Type B pancreatic cell (in vitro differentiated cells): ENCODE measurements around the gene TCL1A. TPM values are rescaled to one million over a fixed set of nuclear protein-coding genes. Genes with fewer than 3 reads are reported as not detected.

Experiments used
- DNase-seq: peaks from one replicate; pipeline ENCODE4 v3.0.0; 2021; ENCODE audit warnings: mixed read lengths; ENCODE audit not compliant: unreplicated experiment; ENCODE audit errors: extremely low spot score
- H3K27ac Mint-ChIP-seq: 2 replicates; pipeline ENCODE4 v1.8.0; 2021; ENCODE audit warnings: mild to moderate bottlenecking, mixed read lengths
- H3K27me3 Mint-ChIP-seq: 2 replicates; pipeline ENCODE4 v1.8.0; 2021; ENCODE audit warnings: mixed read lengths
- H3K36me3 Mint-ChIP-seq: 2 replicates; pipeline ENCODE4 v1.8.0; 2021; ENCODE audit warnings: mixed read lengths
- H3K4me1 Mint-ChIP-seq: one replicate; pipeline ENCODE4 v1.8.0; 2021; ENCODE audit warnings: mixed read lengths; ENCODE audit not compliant: unreplicated experiment
- H3K4me3 Mint-ChIP-seq: 2 replicates; pipeline ENCODE4 v1.8.0; 2021; ENCODE audit warnings: mild to moderate bottlenecking, mixed read lengths
- H3K9me3 Mint-ChIP-seq: 2 replicates; pipeline ENCODE4 v1.8.0; 2021; ENCODE audit warnings: mixed read lengths
- total RNA-seq: library from RNA; stranded (reverse); gene quantifications from 2 replicates; pipeline ENCODE4 v1.2.1, GENCODE V29; 2021; ENCODE audit warnings: low replicate concordance
- TF ChIP-seq, protein P1 (sequence below): fragments of 200-600 bp; sonication (generic); conservative IDR thresholded peaks from 2 replicates; pipeline ENCODE4 v1.5.0; 2021; ENCODE audit warnings: antibody characterized with exemption, mild to moderate bottlenecking

TCL1A gene
- total RNA-seq, 1 donor from 2014 or later: not detected

DNA sequence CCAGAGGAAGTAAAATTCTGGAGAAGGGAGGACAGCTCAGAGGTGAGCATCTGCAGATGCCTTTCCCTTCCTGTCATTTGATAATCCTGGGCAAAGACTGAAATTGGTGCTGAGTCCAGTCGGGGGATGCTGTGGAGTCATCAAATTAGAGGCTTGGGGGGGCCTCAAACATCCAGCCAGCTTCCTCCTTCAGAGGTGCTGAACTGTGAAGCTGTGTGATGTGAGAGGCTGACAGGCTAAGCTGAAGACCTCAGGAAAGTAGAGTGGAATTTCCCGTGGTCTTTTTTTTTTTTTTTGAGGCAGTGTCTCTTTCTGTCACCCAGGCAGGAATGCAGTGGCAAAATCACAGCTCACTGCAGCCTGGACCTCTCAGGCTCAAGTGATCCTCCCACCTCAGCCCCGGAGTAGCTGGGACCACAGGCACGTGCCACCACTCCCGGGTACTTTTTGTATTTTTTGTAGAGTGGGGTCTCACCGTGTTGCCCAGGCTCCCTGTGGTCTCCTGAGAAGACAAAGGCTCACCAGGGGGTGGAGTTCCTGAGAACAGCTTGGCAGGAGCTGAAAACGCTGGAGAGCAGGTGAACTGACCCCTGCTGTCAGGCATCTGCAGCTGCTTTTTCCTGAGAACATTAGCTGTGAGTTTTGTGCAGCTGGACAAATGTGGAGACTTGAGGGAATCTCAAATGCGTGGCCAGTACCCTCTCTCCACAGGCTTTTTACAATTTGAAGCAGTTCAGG lies 33.8 kb downstream of the TCL1A start:
- no peak overlapping the region for H3K4me3 Mint-ChIP-seq
- TF ChIP-seq, protein P1, sequence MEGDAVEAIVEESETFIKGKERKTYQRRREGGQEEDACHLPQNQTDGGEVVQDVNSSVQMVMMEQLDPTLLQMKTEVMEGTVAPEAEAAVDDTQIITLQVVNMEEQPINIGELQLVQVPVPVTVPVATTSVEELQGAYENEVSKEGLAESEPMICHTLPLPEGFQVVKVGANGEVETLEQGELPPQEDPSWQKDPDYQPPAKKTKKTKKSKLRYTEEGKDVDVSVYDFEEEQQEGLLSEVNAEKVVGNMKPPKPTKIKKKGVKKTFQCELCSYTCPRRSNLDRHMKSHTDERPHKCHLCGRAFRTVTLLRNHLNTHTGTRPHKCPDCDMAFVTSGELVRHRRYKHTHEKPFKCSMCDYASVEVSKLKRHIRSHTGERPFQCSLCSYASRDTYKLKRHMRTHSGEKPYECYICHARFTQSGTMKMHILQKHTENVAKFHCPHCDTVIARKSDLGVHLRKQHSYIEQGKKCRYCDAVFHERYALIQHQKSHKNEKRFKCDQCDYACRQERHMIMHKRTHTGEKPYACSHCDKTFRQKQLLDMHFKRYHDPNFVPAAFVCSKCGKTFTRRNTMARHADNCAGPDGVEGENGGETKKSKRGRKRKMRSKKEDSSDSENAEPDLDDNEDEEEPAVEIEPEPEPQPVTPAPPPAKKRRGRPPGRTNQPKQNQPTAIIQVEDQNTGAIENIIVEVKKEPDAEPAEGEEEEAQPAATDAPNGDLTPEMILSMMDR: peak; percentile 26
- H3K4me1 Mint-ChIP-seq: peaks cover 5% of the 10 kb centered on the region
- H3K9me3 Mint-ChIP-seq: peaks cover 11% of the 10 kb centered on the region
- no peak for DNase-seq
- no peak overlapping the region for H3K27ac Mint-ChIP-seq
- no peaks in the 10 kb centered on the region for H3K36me3 Mint-ChIP-seq
- peaks cover 19% of the 10 kb centered on the region for H3K27me3 Mint-ChIP-seq

- Mint-ChIP-seq H3K27me3 (peaks cover 14% of the 10 kb centered on the region), H3K4me3 (no peak overlapping the region), H3K9me3 (peaks cover 11% of the 10 kb centered on the region), H3K4me1 (peaks cover 5% of the 10 kb centered on the region), H3K36me3 (no peaks in the 10 kb centered on the region), H3K27ac (no peak overlapping the region)
- TF ChIP-seq, protein P1: no peak
- DNase-seq: no peak
Observed at GRCh38 chr14:95679148-95679815, 34.6 kb downstream of the TCL1A start.

DNA sequence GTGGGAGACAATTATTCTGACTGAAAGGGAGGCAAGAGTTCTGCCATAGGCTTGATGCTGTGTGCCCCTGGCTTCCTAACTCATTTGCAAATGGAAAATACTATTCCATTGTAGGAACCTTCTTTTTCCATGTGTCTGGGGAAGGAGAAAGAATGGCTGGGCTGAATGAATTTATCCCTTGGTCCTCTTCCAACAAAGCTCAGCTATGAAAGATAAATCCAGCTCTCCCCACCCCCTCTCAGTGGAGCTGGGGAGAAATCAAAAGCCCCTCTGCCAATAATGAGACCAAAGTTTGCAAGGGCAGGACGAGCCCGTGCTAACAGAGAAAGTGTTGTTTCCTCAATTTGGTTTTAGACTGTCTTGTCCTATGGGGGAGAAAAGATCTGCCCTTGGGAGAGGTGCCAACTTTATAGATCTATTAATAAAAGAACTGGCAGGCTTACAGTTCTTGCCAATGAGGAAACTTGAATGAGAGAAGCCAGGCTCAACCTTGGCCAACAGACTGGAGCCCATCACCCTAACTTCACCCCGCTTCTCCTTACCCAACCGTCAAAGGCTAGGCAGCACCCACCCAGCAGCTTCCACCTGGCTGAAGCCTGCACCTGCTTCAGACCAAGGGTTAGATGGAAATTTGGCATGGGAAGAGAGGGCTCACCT lies 36.6 kb downstream of the TCL1A start:
- Mint-ChIP-seq H3K4me3 (no peak overlapping the region), H3K27ac (no peak overlapping the region), H3K9me3 (peaks cover 11% of the 10 kb centered on the region), H3K27me3 (peaks cover 6% of the 10 kb centered on the region), H3K36me3 (no peaks in the 10 kb centered on the region), H3K4me1 (peaks cover 5% of the 10 kb centered on the region)
- TF ChIP-seq, protein P1: no peak
- no peak for DNase-seq

GRCh38 chr14:95675486-95675885 lies 38.4 kb downstream of the TCL1A start:
- Mint-ChIP-seq H3K4me1 (peaks cover 5% of the 10 kb centered on the region), H3K27me3 (peaks cover 15% of the 10 kb centered on the region), H3K27ac (no peak overlapping the region), H3K9me3 (peaks cover 11% of the 10 kb centered on the region), H3K36me3 (no peaks in the 10 kb centered on the region), H3K4me3 (no peak overlapping the region)
- TF ChIP-seq, protein P1: no peak
- DNase-seq: no peak

- DNase-seq: no peak
- TF ChIP-seq, protein P1: no peak
- no peak overlapping the region for H3K4me3 Mint-ChIP-seq
- H3K9me3 Mint-ChIP-seq: peaks cover 11% of the 10 kb centered on the region
- H3K27me3 Mint-ChIP-seq: peaks cover 23% of the 10 kb centered on the region
- H3K27ac Mint-ChIP-seq: no peak overlapping the region
- peaks cover 5% of the 10 kb centered on the region for H3K4me1 Mint-ChIP-seq
- no peaks in the 10 kb centered on the region for H3K36me3 Mint-ChIP-seq
Observed at GRCh38 chr14:95674613-95675012, 39.3 kb downstream of the TCL1A start.
